GM12878 (cell line): Measurements from ENCODE around the gene RASGRP2. TPM values are rescaled to one million over a fixed set of nuclear protein-coding genes. Genes with fewer than 3 reads are reported as not detected.

Experiments used
- EZH2 ChIP-seq: IDR thresholded peaks from 2 replicates; pipeline ENCODE4 v1.6.1; 2012; ENCODE audit warnings: low read depth, mild to moderate bottlenecking, control low read depth, inconsistent platforms, low read length, borderline replicate concordance; ENCODE audit not compliant: control insufficient read depth
- GABPA ChIP-seq: IDR thresholded peaks from 2 replicates; pipeline ENCODE4 v1.6.1; 2014; ENCODE audit warnings: antibody characterized with exemption, low read depth, mild to moderate bottlenecking, inconsistent platforms
- HDGF ChIP-seq: fragments of 450-650 bp; IDR thresholded peaks from 2 replicates; pipeline ENCODE4 v1.6.1; 2016; ENCODE audit warnings: antibody characterized with exemption
- IRF4 ChIP-seq: IDR thresholded peaks from 2 replicates; pipeline ENCODE4 v1.6.1; 2011; ENCODE audit warnings: low read depth, low read length
- KDM1A ChIP-seq: fragments of 200-600 bp; sonication (generic); IDR thresholded peaks from 2 replicates; pipeline ENCODE4 v1.6.1; 2016; ENCODE audit warnings: borderline replicate concordance
- MTA3 ChIP-seq: IDR thresholded peaks from 2 replicates; pipeline ENCODE4 v1.6.1; 2012; ENCODE audit warnings: low read length, inconsistent platforms, borderline replicate concordance
- MYB ChIP-seq: fragments of 150-350 bp; IDR thresholded peaks from 2 replicates; pipeline ENCODE4 v1.6.1; 2014; ENCODE audit warnings: mild to moderate bottlenecking, low read depth, low read length, borderline replicate concordance
- NFYA ChIP-seq: IDR thresholded peaks from 2 replicates; pipeline ENCODE4 v1.6.1; 2011; ENCODE audit warnings: low read depth, mild to moderate bottlenecking, low read length, improper control_type of control experiment, borderline replicate concordance
- NR2C1 ChIP-seq: fragments of 450-650 bp; IDR thresholded peaks from 2 replicates; pipeline ENCODE4 v1.6.1; 2017; ENCODE audit warnings: antibody characterized with exemption, mild to moderate bottlenecking, moderate library complexity
- RBBP5 ChIP-seq: fragments of 200-600 bp; sonication (generic); conservative IDR thresholded peaks from 2 replicates; pipeline ENCODE4 v1.6.1; 2016
- SMAD1 ChIP-seq: fragments of 450-650 bp; IDR thresholded peaks from 2 replicates; pipeline ENCODE4 v1.6.1; 2018; ENCODE audit warnings: mild to moderate bottlenecking, low read depth; ENCODE audit not compliant: partially characterized antibody
- STAT1 ChIP-seq: fragments of 450-650 bp; conservative IDR thresholded peaks from 2 replicates; pipeline ENCODE4 v1.6.1; 2014; ENCODE audit warnings: antibody characterized with exemption, mild to moderate bottlenecking
- STAT3 ChIP-seq: IDR thresholded peaks from 2 replicates; pipeline ENCODE4 v1.6.1; 2011; ENCODE audit warnings: low read depth, low read length, improper control_type of control experiment
- ZNF622 ChIP-seq: fragments of 450-650 bp; IDR thresholded peaks from 2 replicates; pipeline ENCODE4 v1.6.1; 2017; ENCODE audit warnings: mild to moderate bottlenecking, inconsistent platforms
- polyA plus RNA-seq, 11 experiments: library from polyadenylated mRNA; depleted of rRNA in 4 of 11; unstranded in 6 of 11; stranded (reverse) in 5 of 11; fragments of >200 nt; fragmentation: Nextera tagmentation in 4 of 11; fragmentation: Illumina TruSeq in 1 of 11; extraction: Ambion mirVana in 4 of 11; extraction: Trizol in 1 of 11; gene quantifications; 1 replicate in 1 of 11; 2 replicates in 10 of 11; pipeline versions ENCODE4 v1.2.1 to v1.2.3, GENCODE V29; 2011 to 2016; ENCODE audit warnings: inconsistent platforms in 2 of 11, missing spikeins in 2 of 11, low read depth in 1 of 11
- total RNA-seq, 4 experiments: library from RNA; depleted of rRNA in 3 of 4; stranded (reverse); fragments of >200 nt in 3 of 4; fragmentation: Illumina TruSeq in 1 of 4; extraction: Trizol in 1 of 4; gene quantifications; 2 replicates each; pipeline versions ENCODE4 v1.2.1 to v1.2.3, GENCODE V29; 2013 to 2021
- TF ChIP-seq, protein P1 (sequence below): fragments of 450-650 bp; formaldehyde crosslinking; IDR thresholded peaks from 2 replicates; pipeline ENCODE4 v1.4.0; 2020; ENCODE audit warnings: mild to moderate bottlenecking, moderate library complexity
- TF ChIP-seq, protein P2 (sequence below): fragments of 150-350 bp; IDR thresholded peaks from 2 replicates; pipeline ENCODE4 v1.6.1; 2014; ENCODE audit warnings: mild to moderate bottlenecking, low read depth, low read length
- TF ChIP-seq, protein P3 (sequence below): fragments of 450-650 bp; IDR thresholded peaks from 2 replicates; pipeline ENCODE4 v1.6.1; 2017; ENCODE audit warnings: mild to moderate bottlenecking, moderate library complexity
- TF ChIP-seq, protein P4 (sequence below): IDR thresholded peaks from 2 replicates; pipeline ENCODE4 v1.6.1; 2012; ENCODE audit warnings: low read length, inconsistent platforms

Gene RASGRP2
- total and polyA plus RNA-seq, 10 of the 15 experiments (the other 5 are each of a cell fraction or from before 2014, with no cell fraction given), result 0.26 to 9.0 (median 5.4) TPM

DNA sequence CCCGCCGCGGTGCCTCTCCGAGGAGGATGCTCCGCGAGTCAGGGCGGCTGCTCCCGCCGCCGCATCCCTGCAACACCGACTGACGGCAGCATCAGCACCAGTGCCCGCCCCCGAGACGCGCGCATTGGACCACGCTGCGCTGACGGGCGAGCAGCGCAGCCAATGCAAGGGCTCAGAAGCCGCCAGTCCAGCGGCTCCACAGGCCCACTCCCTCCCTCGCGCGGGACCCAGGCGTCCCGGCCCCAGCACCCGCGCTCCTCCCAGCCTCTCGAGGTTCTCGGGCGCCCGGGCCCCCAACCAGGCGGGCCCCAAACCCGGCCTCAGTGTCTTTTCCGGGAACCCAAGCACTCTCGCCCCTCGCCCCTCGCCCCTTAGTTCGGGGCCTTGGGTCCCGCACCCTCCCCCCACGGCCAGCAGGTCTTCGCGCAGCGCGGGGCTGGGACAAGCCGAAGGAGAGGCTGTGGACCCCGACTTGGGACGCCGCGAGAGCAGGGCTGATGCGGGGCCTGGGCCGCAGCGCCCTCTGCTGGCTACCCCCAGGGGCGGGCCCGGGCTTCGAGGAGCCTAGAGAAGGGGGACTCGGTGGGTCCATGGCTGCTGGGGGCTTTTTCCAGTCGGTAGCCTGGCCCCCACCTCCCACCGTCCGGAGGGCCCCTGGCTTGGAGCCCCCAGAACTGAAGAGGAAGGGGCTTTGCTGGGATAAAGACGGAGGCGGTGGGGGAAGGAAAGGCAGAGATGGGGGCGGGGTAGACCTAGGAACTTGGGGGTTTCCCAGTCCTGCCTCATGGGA is 20.6 kb downstream of the RASGRP2 start, which contains the start of gene NRXN2 (continued):
- TF ChIP-seq, protein P1, sequence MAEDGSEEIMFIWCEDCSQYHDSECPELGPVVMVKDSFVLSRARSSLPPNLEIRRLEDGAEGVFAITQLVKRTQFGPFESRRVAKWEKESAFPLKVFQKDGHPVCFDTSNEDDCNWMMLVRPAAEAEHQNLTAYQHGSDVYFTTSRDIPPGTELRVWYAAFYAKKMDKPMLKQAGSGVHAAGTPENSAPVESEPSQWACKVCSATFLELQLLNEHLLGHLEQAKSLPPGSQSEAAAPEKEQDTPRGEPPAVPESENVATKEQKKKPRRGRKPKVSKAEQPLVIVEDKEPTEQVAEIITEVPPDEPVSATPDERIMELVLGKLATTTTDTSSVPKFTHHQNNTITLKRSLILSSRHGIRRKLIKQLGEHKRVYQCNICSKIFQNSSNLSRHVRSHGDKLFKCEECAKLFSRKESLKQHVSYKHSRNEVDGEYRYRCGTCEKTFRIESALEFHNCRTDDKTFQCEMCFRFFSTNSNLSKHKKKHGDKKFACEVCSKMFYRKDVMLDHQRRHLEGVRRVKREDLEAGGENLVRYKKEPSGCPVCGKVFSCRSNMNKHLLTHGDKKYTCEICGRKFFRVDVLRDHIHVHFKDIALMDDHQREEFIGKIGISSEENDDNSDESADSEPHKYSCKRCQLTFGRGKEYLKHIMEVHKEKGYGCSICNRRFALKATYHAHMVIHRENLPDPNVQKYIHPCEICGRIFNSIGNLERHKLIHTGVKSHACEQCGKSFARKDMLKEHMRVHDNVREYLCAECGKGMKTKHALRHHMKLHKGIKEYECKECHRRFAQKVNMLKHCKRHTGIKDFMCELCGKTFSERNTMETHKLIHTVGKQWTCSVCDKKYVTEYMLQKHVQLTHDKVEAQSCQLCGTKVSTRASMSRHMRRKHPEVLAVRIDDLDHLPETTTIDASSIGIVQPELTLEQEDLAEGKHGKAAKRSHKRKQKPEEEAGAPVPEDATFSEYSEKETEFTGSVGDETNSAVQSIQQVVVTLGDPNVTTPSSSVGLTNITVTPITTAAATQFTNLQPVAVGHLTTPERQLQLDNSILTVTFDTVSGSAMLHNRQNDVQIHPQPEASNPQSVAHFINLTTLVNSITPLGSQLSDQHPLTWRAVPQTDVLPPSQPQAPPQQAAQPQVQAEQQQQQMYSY, result no peak
- TF ChIP-seq EZH2 (no peak), KDM1A (no peak), HDGF (no peak), MTA3 (no peak), MYB (no peak), IRF4 (no peak), GABPA (no peak), RBBP5 (no peak), STAT1 (no peak), ZNF622 (no peak), NR2C1 (no peak), SMAD1 (no peak), STAT3 (no peak), NFYA (no peak; the same call in 1 of the 2 replicates)
- TF ChIP-seq, protein P2, sequence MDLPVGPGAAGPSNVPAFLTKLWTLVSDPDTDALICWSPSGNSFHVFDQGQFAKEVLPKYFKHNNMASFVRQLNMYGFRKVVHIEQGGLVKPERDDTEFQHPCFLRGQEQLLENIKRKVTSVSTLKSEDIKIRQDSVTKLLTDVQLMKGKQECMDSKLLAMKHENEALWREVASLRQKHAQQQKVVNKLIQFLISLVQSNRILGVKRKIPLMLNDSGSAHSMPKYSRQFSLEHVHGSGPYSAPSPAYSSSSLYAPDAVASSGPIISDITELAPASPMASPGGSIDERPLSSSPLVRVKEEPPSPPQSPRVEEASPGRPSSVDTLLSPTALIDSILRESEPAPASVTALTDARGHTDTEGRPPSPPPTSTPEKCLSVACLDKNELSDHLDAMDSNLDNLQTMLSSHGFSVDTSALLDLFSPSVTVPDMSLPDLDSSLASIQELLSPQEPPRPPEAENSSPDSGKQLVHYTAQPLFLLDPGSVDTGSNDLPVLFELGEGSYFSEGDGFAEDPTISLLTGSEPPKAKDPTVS, result no peak
- TF ChIP-seq, protein P3, sequence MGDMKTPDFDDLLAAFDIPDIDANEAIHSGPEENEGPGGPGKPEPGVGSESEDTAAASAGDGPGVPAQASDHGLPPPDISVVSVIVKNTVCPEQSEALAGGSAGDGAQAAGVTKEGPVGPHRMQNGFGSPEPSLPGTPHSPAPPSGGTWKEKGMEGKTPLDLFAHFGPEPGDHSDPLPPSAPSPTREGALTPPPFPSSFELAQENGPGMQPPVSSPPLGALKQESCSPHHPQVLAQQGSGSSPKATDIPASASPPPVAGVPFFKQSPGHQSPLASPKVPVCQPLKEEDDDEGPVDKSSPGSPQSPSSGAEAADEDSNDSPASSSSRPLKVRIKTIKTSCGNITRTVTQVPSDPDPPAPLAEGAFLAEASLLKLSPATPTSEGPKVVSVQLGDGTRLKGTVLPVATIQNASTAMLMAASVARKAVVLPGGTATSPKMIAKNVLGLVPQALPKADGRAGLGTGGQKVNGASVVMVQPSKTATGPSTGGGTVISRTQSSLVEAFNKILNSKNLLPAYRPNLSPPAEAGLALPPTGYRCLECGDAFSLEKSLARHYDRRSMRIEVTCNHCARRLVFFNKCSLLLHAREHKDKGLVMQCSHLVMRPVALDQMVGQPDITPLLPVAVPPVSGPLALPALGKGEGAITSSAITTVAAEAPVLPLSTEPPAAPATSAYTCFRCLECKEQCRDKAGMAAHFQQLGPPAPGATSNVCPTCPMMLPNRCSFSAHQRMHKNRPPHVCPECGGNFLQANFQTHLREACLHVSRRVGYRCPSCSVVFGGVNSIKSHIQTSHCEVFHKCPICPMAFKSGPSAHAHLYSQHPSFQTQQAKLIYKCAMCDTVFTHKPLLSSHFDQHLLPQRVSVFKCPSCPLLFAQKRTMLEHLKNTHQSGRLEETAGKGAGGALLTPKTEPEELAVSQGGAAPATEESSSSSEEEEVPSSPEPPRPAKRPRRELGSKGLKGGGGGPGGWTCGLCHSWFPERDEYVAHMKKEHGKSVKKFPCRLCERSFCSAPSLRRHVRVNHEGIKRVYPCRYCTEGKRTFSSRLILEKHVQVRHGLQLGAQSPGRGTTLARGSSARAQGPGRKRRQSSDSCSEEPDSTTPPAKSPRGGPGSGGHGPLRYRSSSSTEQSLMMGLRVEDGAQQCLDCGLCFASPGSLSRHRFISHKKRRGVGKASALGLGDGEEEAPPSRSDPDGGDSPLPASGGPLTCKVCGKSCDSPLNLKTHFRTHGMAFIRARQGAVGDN, result no peak
- TF ChIP-seq, protein P4, sequence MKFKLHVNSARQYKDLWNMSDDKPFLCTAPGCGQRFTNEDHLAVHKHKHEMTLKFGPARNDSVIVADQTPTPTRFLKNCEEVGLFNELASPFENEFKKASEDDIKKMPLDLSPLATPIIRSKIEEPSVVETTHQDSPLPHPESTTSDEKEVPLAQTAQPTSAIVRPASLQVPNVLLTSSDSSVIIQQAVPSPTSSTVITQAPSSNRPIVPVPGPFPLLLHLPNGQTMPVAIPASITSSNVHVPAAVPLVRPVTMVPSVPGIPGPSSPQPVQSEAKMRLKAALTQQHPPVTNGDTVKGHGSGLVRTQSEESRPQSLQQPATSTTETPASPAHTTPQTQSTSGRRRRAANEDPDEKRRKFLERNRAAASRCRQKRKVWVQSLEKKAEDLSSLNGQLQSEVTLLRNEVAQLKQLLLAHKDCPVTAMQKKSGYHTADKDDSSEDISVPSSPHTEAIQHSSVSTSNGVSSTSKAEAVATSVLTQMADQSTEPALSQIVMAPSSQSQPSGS, result no peak
